Activated CD8-positive, alpha-beta memory T cell treated with anti-CD3 and anti-CD28 coated beads, Interleukin-2, amount 50 U/mL, for 4 hours (primary cell): ENCODE measurements around the gene RAB40A.
A peak's percentile ranks its signal among the peaks of the same experiment; 100 is the strongest.

Experiments
- DNase-seq: peaks from one replicate; pipeline ENCODE4 v3.0.0-alpha.2; 2020

The RAB40A gene

GRCh38 chrX:103519389-103519788, at the start of gene RAB40A:
Gene RAB40A, minus strand, starts transcription at chrX:103519489. Its CDS starts 18,733 bp downstream, at chrX:103500756.
- DNase-seq, result no peak

- no peak for DNase-seq
Measured at GRCh38 chrX:103565752-103566151, 46.5 kb upstream of the RAB40A start.

GRCh38 chrX:103565197-103565596, 45.9 kb upstream of the RAB40A start:
- no peak for DNase-seq

- DNase-seq, result no peak
Measured at GRCh38 chrX:103562801-103563200, 43.5 kb upstream of the RAB40A start.

GRCh38 chrX:103560256-103560655, 41.0 kb upstream of the RAB40A start:
- no peak for DNase-seq

GRCh38 chrX:103556963-103557612, 37.8 kb upstream of the RAB40A start:
- no peak for DNase-seq

GRCh38 chrX:103554687-103555424, 35.6 kb upstream of the RAB40A start:
- peak; percentile 54 for DNase-seq

- no peak for DNase-seq
Measured at GRCh38 chrX:103552236-103552635, 32.9 kb upstream of the RAB40A start.

GRCh38 chrX:103550415-103551051, 31.2 kb upstream of the RAB40A start:
- no peak for DNase-seq

- DNase-seq, result no peak
Measured at GRCh38 chrX:103549916-103550315, 30.6 kb upstream of the RAB40A start.

- no peak for DNase-seq
Measured at GRCh38 chrX:103540145-103540544, 20.9 kb upstream of the RAB40A start.

- no peak for DNase-seq
Measured at GRCh38 chrX:103539695-103540094, 20.4 kb upstream of the RAB40A start.

GRCh38 chrX:103538728-103539127, 19.4 kb upstream of the RAB40A start:
- no peak for DNase-seq

- DNase-seq, result no peak
Measured at GRCh38 chrX:103537871-103538387, 18.6 kb upstream of the RAB40A start.

GRCh38 chrX:103536732-103537131, 17.4 kb upstream of the RAB40A start:
- DNase-seq, result no peak

GRCh38 chrX:103536071-103536470, 16.8 kb upstream of the RAB40A start:
- DNase-seq, result no peak

GRCh38 chrX:103535206-103535605, 15.9 kb upstream of the RAB40A start:
- DNase-seq, result no peak

- DNase-seq, result peak; percentile 71
Measured at GRCh38 chrX:103533511-103534216, 14.4 kb upstream of the RAB40A start.

- DNase-seq, result no peak
Measured at GRCh38 chrX:103531002-103531401, 11.7 kb upstream of the RAB40A start.

GRCh38 chrX:103530545-103530944, 11.3 kb upstream of the RAB40A start:
- DNase-seq, result no peak

GRCh38 chrX:103529550-103529949, 10.3 kb upstream of the RAB40A start:
- DNase-seq, result no peak

- DNase-seq, result no peak
Measured at GRCh38 chrX:103524747-103525146, 5.5 kb upstream of the RAB40A start.

GRCh38 chrX:103523605-103524004, 4.3 kb upstream of the RAB40A start:
- DNase-seq, result no peak
